B cell (primary cell): ENCODE data around the gene ZNF638. TPM values are rescaled to one million over a fixed set of nuclear protein-coding genes. Genes with fewer than 3 reads are reported as not detected.

Experiments used
- ATAC-seq: fragments of 200-7000 bp; cut with Tn5 transposase; one replicate; pipeline ENCODE4 v1.10.0; 2021; ENCODE audit warnings: low read depth, mild to moderate bottlenecking, moderate number of reproducible peaks, moderate library complexity
- CTCF ChIA-PET: fragments of 350-600 bp; sonication (Branson Sonifier 250); formaldehyde crosslinking; loops from one replicate; lab custom pipeline; 2021; ENCODE audit warnings: antibody characterized with exemption, inconsistent platforms; lab: Charles Lee
- POLR2A ChIA-PET: fragments of 350-600 bp; sonication (Branson Sonifier 250); formaldehyde crosslinking; loops from one replicate; lab custom pipeline; 2021; ENCODE audit warnings: antibody characterized with exemption; lab: Charles Lee
- DNase-seq: peaks from one replicate; pipeline ENCODE4 v3.0.0; 2013
- H2AFZ ChIP-seq: 2 replicates; pipeline ENCODE4 v1.6.1; 2012; ENCODE audit warnings: mild to moderate bottlenecking, low read depth, low read length; ENCODE audit not compliant: insufficient read depth, poor library complexity, severe bottlenecking
- H3K27ac ChIP-seq, 2 donors: 1 replicate in 1 of 2; 2 replicates in 1 of 2; pipeline ENCODE4 v1.5.1; 2012 to 2013; ENCODE audit warnings: low read length in 2 of 2, mild to moderate bottlenecking in 2 of 2, moderate library complexity in 1 of 2
- H3K27me3 ChIP-seq, 4 experiments: fragments of 200-600 bp in 1 of 4; sonication (generic) in 1 of 4; replicated peaks in 1 of 4; 1 replicate in 2 of 4; 2 replicates in 2 of 4; pipeline versions ENCODE4 v1.6.1 to v1.7.0; 2013 to 2016; ENCODE audit warnings: low read length in 3 of 4, mild to moderate bottlenecking in 2 of 4, mixed read lengths in 1 of 4, moderate library complexity in 1 of 4; ENCODE audit not compliant: insufficient read depth in 4 of 4, control insufficient read depth in 3 of 4; ENCODE audit errors: control extremely low read depth in 1 of 4
- H3K36me3 ChIP-seq, 2 experiments: replicated peaks in 1 of 2; 1 replicate in 1 of 2; 2 replicates in 1 of 2; pipeline versions ENCODE4 v1.6.1 to v1.7.1; 2013; ENCODE audit warnings: low read length in 1 of 2; ENCODE audit not compliant: insufficient read depth in 2 of 2, control insufficient read depth in 1 of 2; ENCODE audit errors: control extremely low read depth in 1 of 2, extremely low read depth in 1 of 2
- H3K4me1 ChIP-seq, 2 donors: fragments of 200-600 bp in 1 of 2; sonication (generic) in 1 of 2; 1 replicate in 1 of 2; 2 replicates in 1 of 2; pipeline versions ENCODE4 v1.5.1 to v1.6.1; 2013 to 2017; ENCODE audit warnings: low read length in 2 of 2; ENCODE audit not compliant: control insufficient read depth in 2 of 2, insufficient read depth in 2 of 2
- H3K4me2 ChIP-seq: replicated peaks from 2 replicates; pipeline ENCODE3; 2012; ENCODE audit warnings: mild to moderate bottlenecking, low read depth, low read length; ENCODE audit not compliant: poor library complexity, severe bottlenecking
- H3K4me3 ChIP-seq, 5 experiments: fragments of 200-600 bp in 1 of 5; sonication (generic) in 1 of 5; 1 replicate in 3 of 5; 2 replicates in 2 of 5; pipeline versions ENCODE4 v1.5.1 to v1.7.0; 2011 to 2016; ENCODE audit warnings: low read length in 4 of 5, mild to moderate bottlenecking in 4 of 5, low read depth in 2 of 5, control low read depth in 1 of 5, moderate library complexity in 1 of 5; ENCODE audit not compliant: insufficient read depth in 1 of 5; ENCODE audit errors: control extremely low read depth in 1 of 5, extremely low read depth in 1 of 5
- H3K79me2 ChIP-seq: fragments of 200-600 bp; sonication (generic); one replicate; pipeline ENCODE4 v1.6.0; 2016; ENCODE audit warnings: low read length; ENCODE audit not compliant: control insufficient read depth, insufficient read depth
- H3K9ac ChIP-seq: fragments of 200-600 bp; sonication (generic); 2 replicates; pipeline ENCODE4 v1.6.1; 2017; ENCODE audit warnings: mild to moderate bottlenecking, low read length, moderate library complexity
- H3K9me3 ChIP-seq, 3 donors: one replicate each; pipeline versions ENCODE4 v1.6.1 to v1.7.1; 2013; ENCODE audit warnings: low read length in 2 of 3; ENCODE audit not compliant: control insufficient read depth in 2 of 3, insufficient read depth in 1 of 3; ENCODE audit errors: control extremely low read depth in 1 of 3
- H4K20me1 ChIP-seq: 2 replicates; pipeline ENCODE4 v1.6.0; 2012; ENCODE audit warnings: mild to moderate bottlenecking, low read length; ENCODE audit not compliant: insufficient read depth, control insufficient read depth, poor library complexity, severe bottlenecking
- H3K27ac Mint-ChIP-seq: one replicate; pipeline ENCODE4 v1.8.0; 2021; ENCODE audit warnings: mixed read lengths
- H3K27me3 Mint-ChIP-seq: one replicate; pipeline ENCODE4 v1.8.0; 2021; ENCODE audit warnings: mixed read lengths
- H3K4me1 Mint-ChIP-seq: one replicate; pipeline ENCODE4 v1.8.0; 2021; ENCODE audit warnings: mixed read lengths
- H3K4me3 Mint-ChIP-seq: one replicate; pipeline ENCODE4 v1.8.0; 2021; ENCODE audit warnings: mixed read lengths
- H3K9me3 Mint-ChIP-seq: one replicate; pipeline ENCODE4 v1.8.0; 2022; ENCODE audit warnings: mixed read lengths; ENCODE audit not compliant: insufficient read depth
- CTCF ChIP-seq: fragments of 200-600 bp; IDR thresholded peaks from one replicate; pipeline ENCODE4 v1.8.0; 2022; ENCODE audit warnings: antibody characterized with exemption, mild to moderate bottlenecking
- EZH2 ChIP-seq: IDR thresholded peaks from 2 replicates; pipeline ENCODE4 v1.6.1; 2012; ENCODE audit warnings: borderline replicate concordance, low read depth, mild to moderate bottlenecking, moderate library complexity, low read length; ENCODE audit not compliant: insufficient read depth, poor library complexity, severe bottlenecking
- WGBS: methylation state at CpG from one replicate; pipeline ENCODE4 v1.1.5; 2013; ENCODE audit warnings: missing lambda C conversion rate; ENCODE audit not compliant: insufficient coverage; 5-methylcytosine and 5-hydroxymethylcytosine counted together
- intact Hi-C: fragments of 100-400 bp; cut with micrococcal nuclease; formaldehyde crosslinking; loops from one replicate; pipeline ENCODE4 v1.10.0; 2022
- polyA plus RNA-seq: library from polyadenylated mRNA; depleted of rRNA; stranded (reverse); fragments of >200 nt; gene quantifications from 2 replicates; pipeline ENCODE4 v1.2.3, GENCODE V29; 2012
- total RNA-seq, 2 donors: library from RNA; stranded (reverse); fragments of 120-200 nt in 1 of 2; gene quantifications; 1 replicate in 1 of 2; 2 replicates in 1 of 2; pipeline versions ENCODE4 v1.2.3 to v1.2.4, GENCODE V29; 2013 to 2022

ZNF638 gene
- total and polyA plus RNA-seq, 2 donors (not counting 1 experiment from before 2014, with no cell fraction given), result 60.1 to 221 TPM

GRCh38 chr2:71462641-71463341 lies 131.2 kb downstream of the ZNF638 start:
- Histone ChIP-seq H3K9ac (no peak overlapping the region), H3K36me3 (no peaks in the 10 kb centered on the region), H4K20me1 (no peaks in the 10 kb centered on the region), H3K9me3 (peaks cover 0 to 31% (median 10%) of the 10 kb centered on the region in 3 donors), H3K79me2 (no peaks in the 10 kb centered on the region), H3K4me1 (peaks cover 12 to 14% of the 10 kb centered on the region in 2 donors), H3K27me3 (peaks cover 0 to 44% (median 20%) of the 10 kb centered on the region in 4 experiments), H3K4me2 (no peak overlapping the region), H2AFZ (no peak overlapping the region), H3K27ac (no peak overlapping the region), H3K4me3 (no peak overlapping the region)
- WGBS, result 95% methylated on average over 5 of the region's 5 CpGs
- H3K4me3 Mint-ChIP-seq, result no peak overlapping the region
- DNase-seq (no peak), ATAC-seq (no peak)
- TF ChIP-seq EZH2 (no peak), CTCF (no peak)
- peaks cover 15% of the 10 kb centered on the region for H3K27me3 Mint-ChIP-seq
- H3K27ac Mint-ChIP-seq, result no peak overlapping the region
- POLR2A ChIA-PET, result no interaction called here
- CTCF ChIA-PET, result interaction anchor here (1.6 kb wide), 1 partner anchor 163 kb away, joined by 3 read pairs; no protein-coding TSS in a partner anchor
- peaks cover 9% of the 10 kb centered on the region for H3K4me1 Mint-ChIP-seq
- intact Hi-C loops, result no loop called here
- no peaks in the 10 kb centered on the region for H3K9me3 Mint-ChIP-seq

GRCh38 chr2:71463342-71463654 lies 131.7 kb downstream of the ZNF638 start:
- ATAC-seq, result no peak

More at GRCh38 chr2:71463342-71463654, 131.7 kb downstream of the ZNF638 start:
- ChIA-PET POLR2A (no interaction called here), CTCF (no interaction called here)
- Histone ChIP-seq H3K36me3 (no peaks in the 10 kb centered on the region), H3K9me3 (peaks cover 0 to 31% (median 10%) of the 10 kb centered on the region in 3 donors), H4K20me1 (no peaks in the 10 kb centered on the region), H2AFZ (no peak overlapping the region), H3K27ac (no peak overlapping the region), H3K9ac (no peak overlapping the region), H3K79me2 (no peaks in the 10 kb centered on the region), H3K4me1 (peaks cover 12 to 14% of the 10 kb centered on the region in 2 donors), H3K27me3 (peaks cover 0 to 49% (median 22%) of the 10 kb centered on the region in 4 experiments), H3K4me3 (no peak overlapping the region), H3K4me2 (no peak overlapping the region)
- WGBS, result 83% methylated on average over 7 of the region's 7 CpGs
- no peak for DNase-seq
- Mint-ChIP-seq H3K9me3 (no peaks in the 10 kb centered on the region), H3K4me1 (peaks cover 9% of the 10 kb centered on the region), H3K4me3 (no peak overlapping the region), H3K27me3 (peaks cover 20% of the 10 kb centered on the region), H3K27ac (no peak overlapping the region)
- TF ChIP-seq CTCF (no peak), EZH2 (no peak)
- intact Hi-C loops, result no loop called here
